Stimulated activated CD4-positive, alpha-beta T cell treated with anti-CD3 and anti-CD28 coated beads, Interleukin-4, amount 100 ng/mL, for 48 hours (primary cell): ENCODE data around the gene FBXO5.

Experiments used
- DNase-seq, 2 donors: peaks; one replicate each; pipeline ENCODE4 v3.0.0-alpha.2; 2020; ENCODE audit warnings: low read depth in 2 of 2

The FBXO5 gene

DNA sequence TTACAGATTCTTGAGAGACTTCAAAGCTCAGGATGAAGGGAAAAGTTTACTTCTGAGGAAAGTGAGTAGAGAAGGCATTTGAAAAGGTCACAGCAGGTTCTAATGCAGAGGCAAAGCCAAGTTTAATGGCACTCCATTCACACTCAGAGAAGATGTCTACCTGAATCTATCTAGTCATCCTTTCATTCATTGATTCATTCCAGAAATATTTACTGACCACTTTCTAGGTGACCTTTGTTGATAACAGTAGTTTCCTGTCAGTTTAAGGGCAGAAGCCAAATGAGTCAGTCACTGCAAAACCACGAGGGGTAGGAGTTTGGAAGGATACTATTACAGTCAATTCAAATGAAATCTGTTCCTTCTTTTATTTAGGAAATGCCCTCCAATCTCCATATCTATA, 30.8 kb downstream of the FBXO5 start:
- DNase-seq = no peak

GRCh38 chr6:152950240-152950639, 32.6 kb downstream of the FBXO5 start:
- no peak for DNase-seq

DNA sequence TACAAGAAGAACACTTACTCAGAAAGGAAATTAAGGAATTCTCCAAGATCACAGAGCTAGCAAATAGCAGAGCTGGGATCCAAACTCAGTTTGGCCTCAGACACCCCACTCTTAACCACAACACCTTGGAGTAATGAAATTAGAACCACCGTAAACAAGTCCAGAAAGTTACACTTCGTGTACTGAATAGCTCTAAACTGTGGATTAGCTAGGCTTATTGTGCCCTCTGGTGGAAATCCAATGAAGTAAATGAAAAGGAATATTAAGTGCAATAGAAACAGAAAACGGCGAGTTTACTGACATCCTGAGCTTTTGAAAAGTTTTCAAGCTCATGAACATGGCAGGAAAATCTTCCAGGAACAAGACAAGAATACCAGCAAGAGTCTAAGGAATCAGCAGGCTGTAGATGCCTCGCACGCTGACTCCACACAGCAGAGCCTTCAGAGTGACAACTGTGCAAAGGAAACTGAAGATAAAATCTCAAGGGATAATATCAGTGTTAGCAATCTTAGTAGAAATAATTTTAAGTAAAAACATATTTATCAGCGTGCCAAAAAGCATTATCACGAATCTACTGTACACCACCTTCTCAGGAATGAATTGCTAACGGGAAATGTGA, 34.6 kb downstream of the FBXO5 start:
- DNase-seq = no peak

DNA sequence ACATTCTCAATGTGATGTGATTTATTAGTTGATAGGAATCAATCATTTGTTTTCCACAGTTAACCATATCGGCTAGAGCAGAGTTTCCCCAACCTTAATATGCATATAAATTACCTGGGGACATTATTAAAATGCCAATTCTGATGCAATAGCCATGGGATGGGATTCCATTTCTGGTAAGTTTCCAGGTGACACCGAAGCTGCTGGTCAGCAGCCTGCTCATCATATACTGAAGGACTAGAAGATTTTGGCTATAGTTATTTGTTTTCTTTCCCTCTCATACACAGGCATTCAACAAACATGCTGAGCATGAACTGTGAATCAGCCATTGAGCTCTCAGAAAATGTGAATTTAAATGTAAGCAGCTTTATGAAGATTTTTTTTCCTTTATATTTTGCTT, 35.8 kb downstream of the FBXO5 start:
- DNase-seq = no peak

DNA sequence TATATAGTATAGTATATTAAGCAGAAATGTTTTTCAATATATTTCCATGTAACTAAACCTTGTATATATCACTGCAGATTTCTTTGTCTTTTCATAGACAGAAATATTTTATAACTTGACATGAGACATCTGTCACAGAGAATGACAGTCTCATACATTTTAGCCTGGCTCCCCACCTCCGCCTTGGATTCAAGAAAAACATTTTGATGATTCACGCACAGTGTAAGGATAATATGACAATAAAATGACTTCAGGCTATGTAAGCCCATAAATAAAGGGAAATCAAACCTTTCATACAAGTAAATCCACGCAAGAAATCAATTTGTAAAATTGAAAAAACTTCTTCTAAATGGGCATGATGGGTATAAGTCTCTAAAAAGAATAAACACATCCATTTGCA, 36.4 kb downstream of the FBXO5 start:
- no peak for DNase-seq

GRCh38 chr6:152943260-152943897, 39.5 kb downstream of the FBXO5 start:
- DNase-seq = no peak

DNA sequence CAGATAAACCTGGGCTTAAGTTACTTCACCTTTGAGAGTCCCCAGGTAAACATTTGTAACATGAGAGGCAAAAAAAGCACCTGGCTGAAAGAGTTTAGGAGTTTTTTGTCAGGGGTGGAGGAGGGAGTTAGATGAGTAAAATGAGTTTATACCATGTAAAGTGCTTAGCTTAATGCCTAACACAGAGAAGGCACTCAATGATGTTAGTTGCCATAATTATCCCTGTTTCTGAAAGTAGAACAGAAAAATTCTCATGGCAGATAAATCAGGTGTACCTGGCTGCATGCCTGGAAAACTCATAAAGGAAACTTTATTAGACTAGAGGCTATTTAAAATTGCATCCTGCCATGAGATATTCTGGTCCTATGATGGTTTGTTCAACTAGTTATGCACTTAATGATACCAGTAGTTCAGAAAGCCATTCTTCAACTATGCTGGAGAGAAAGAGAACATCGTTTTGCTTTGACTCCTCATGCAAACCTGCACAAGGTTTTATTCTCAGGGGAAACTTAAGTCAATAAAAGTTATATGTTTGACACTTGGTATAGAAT, 40.4 kb downstream of the FBXO5 start:
- DNase-seq = no peak

- no peak for DNase-seq
Measured at GRCh38 chr6:152941746-152942145, 41.1 kb downstream of the FBXO5 start.

DNA sequence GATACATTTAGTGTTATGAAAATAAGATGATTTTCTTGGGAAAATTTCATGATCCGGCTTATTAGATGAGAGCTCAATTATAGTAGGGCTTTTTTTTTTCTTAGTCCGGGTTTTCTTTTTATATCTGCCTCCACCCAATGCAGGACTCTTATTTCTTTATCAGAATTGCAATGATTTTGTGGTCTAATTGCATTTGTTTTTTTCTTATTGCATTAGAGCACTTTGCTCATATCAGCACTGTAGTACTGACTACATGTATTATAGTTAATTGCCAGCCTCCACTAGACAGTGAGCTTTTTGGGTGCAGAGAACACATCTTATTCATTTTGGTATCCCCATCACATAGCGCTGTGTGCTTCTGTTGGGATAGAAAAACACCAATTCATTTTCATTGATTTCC, 50.0 kb downstream of the FBXO5 start:
- no peak for DNase-seq

- no peak for DNase-seq
Measured at GRCh38 chr6:152922706-152923105, 60.1 kb downstream of the FBXO5 start.
